Measurements from ENCODE around the gene ARHGEF4. TPM values are rescaled to one million over a fixed set of nuclear protein-coding genes. Genes with fewer than 3 reads are reported as not detected.

Gene ARHGEF4
- total RNA-seq, 1 experiment from 2014 or later = 21.8 TPM

DNA sequence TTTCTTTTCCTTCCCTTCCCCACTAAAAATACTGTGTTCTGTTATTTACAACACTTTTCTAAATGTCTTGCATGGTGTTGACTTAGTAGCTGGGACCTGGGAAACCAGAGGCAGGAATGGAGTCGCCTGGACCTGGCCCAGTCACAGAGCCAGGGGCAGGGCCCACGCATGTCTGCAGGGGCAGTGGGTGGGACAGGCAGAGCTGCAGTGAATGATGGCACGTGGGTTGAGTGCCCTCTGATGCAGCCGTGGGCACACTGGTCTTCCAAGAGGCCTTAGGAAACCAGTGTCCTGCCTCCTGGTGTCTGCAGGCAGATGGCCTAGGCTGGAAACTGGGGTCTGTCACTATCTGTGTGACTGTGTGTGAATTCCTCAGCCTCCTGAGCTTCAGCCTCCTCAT is 46.8 kb downstream of the ARHGEF4 start:
- Mint-ChIP-seq H3K36me3 (no peaks in the 10 kb centered on the region), H3K9me3 (peaks cover 5% of the 10 kb centered on the region), H3K4me3 (no peak overlapping the region), H3K27ac (no peak overlapping the region), H3K27me3 (ENCODE audit: low read depth) (no peaks in the 10 kb centered on the region), H3K4me1 (no peaks in the 10 kb centered on the region)
- no peak for ATAC-seq
- ChIA-PET POLR2A (no interaction called here), CTCF (interaction anchor here (1.2 to 2.0 kb wide), 2 partner anchors 10 to 14 kb away, joined by 3 to 7 read pairs; no protein-coding TSS in a partner anchor)
- DNase-seq (ENCODE audit: low spot score) = no peak
- TF ChIP-seq TP53 (CRISPR knock-in tag; IDR thresholded peaks at IDR 0.05) (no peak), PRRX2 (CRISPR knock-in tag; IDR thresholded peaks at IDR 0.05) (no peak), JUN (CRISPR knock-in tag; IDR thresholded peaks at IDR 0.05) (no peak), FOXJ3 (CRISPR knock-in tag; IDR thresholded peaks at IDR 0.05; ENCODE audit: borderline replicate concordance) (no peak), SMAD4 (CRISPR knock-in tag; IDR thresholded peaks at IDR 0.05) (no peak), GTF2I (CRISPR knock-in tag; conservative IDR thresholded peaks at IDR 0.05) (no peak)
- TF ChIP-seq, protein P1, sequence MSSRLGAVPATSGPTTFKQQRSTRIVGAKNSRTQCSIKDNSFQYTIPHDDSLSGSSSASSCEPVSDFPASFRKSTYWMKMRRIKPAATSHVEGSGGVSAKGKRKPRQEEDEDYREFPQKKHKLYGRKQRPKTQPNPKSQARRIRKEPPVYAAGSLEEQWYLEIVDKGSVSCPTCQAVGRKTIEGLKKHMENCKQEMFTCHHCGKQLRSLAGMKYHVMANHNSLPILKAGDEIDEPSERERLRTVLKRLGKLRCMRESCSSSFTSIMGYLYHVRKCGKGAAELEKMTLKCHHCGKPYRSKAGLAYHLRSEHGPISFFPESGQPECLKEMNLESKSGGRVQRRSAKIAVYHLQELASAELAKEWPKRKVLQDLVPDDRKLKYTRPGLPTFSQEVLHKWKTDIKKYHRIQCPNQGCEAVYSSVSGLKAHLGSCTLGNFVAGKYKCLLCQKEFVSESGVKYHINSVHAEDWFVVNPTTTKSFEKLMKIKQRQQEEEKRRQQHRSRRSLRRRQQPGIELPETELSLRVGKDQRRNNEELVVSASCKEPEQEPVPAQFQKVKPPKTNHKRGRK (CRISPR knock-in tag; IDR thresholded peaks at IDR 0.05; ENCODE audit: borderline replicate concordance) = no peak
- TF ChIP-seq, protein P2, sequence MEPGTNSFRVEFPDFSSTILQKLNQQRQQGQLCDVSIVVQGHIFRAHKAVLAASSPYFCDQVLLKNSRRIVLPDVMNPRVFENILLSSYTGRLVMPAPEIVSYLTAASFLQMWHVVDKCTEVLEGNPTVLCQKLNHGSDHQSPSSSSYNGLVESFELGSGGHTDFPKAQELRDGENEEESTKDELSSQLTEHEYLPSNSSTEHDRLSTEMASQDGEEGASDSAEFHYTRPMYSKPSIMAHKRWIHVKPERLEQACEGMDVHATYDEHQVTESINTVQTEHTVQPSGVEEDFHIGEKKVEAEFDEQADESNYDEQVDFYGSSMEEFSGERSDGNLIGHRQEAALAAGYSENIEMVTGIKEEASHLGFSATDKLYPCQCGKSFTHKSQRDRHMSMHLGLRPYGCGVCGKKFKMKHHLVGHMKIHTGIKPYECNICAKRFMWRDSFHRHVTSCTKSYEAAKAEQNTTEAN (CRISPR knock-in tag; IDR thresholded peaks at IDR 0.05) = no peak
- TF ChIP-seq, protein P3, sequence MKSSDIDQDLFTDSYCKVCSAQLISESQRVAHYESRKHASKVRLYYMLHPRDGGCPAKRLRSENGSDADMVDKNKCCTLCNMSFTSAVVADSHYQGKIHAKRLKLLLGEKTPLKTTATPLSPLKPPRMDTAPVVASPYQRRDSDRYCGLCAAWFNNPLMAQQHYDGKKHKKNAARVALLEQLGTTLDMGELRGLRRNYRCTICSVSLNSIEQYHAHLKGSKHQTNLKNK (CRISPR knock-in tag; IDR thresholded peaks at IDR 0.05) = no peak
- TF ChIP-seq, protein P4, sequence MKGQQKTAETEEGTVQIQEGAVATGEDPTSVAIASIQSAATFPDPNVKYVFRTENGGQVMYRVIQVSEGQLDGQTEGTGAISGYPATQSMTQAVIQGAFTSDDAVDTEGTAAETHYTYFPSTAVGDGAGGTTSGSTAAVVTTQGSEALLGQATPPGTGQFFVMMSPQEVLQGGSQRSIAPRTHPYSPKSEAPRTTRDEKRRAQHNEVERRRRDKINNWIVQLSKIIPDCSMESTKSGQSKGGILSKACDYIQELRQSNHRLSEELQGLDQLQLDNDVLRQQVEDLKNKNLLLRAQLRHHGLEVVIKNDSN (CRISPR knock-in tag; IDR thresholded peaks at IDR 0.05) = no peak
- TF ChIP-seq, protein P5, sequence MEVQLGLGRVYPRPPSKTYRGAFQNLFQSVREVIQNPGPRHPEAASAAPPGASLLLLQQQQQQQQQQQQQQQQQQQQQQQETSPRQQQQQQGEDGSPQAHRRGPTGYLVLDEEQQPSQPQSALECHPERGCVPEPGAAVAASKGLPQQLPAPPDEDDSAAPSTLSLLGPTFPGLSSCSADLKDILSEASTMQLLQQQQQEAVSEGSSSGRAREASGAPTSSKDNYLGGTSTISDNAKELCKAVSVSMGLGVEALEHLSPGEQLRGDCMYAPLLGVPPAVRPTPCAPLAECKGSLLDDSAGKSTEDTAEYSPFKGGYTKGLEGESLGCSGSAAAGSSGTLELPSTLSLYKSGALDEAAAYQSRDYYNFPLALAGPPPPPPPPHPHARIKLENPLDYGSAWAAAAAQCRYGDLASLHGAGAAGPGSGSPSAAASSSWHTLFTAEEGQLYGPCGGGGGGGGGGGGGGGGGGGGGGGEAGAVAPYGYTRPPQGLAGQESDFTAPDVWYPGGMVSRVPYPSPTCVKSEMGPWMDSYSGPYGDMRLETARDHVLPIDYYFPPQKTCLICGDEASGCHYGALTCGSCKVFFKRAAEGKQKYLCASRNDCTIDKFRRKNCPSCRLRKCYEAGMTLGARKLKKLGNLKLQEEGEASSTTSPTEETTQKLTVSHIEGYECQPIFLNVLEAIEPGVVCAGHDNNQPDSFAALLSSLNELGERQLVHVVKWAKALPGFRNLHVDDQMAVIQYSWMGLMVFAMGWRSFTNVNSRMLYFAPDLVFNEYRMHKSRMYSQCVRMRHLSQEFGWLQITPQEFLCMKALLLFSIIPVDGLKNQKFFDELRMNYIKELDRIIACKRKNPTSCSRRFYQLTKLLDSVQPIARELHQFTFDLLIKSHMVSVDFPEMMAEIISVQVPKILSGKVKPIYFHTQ (CRISPR knock-in tag; IDR thresholded peaks at IDR 0.05) = no peak
- TF ChIP-seq, protein P6, sequence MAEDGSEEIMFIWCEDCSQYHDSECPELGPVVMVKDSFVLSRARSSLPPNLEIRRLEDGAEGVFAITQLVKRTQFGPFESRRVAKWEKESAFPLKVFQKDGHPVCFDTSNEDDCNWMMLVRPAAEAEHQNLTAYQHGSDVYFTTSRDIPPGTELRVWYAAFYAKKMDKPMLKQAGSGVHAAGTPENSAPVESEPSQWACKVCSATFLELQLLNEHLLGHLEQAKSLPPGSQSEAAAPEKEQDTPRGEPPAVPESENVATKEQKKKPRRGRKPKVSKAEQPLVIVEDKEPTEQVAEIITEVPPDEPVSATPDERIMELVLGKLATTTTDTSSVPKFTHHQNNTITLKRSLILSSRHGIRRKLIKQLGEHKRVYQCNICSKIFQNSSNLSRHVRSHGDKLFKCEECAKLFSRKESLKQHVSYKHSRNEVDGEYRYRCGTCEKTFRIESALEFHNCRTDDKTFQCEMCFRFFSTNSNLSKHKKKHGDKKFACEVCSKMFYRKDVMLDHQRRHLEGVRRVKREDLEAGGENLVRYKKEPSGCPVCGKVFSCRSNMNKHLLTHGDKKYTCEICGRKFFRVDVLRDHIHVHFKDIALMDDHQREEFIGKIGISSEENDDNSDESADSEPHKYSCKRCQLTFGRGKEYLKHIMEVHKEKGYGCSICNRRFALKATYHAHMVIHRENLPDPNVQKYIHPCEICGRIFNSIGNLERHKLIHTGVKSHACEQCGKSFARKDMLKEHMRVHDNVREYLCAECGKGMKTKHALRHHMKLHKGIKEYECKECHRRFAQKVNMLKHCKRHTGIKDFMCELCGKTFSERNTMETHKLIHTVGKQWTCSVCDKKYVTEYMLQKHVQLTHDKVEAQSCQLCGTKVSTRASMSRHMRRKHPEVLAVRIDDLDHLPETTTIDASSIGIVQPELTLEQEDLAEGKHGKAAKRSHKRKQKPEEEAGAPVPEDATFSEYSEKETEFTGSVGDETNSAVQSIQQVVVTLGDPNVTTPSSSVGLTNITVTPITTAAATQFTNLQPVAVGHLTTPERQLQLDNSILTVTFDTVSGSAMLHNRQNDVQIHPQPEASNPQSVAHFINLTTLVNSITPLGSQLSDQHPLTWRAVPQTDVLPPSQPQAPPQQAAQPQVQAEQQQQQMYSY (CRISPR knock-in tag; IDR thresholded peaks at IDR 0.05) = no peak
- TF ChIP-seq, protein P7, sequence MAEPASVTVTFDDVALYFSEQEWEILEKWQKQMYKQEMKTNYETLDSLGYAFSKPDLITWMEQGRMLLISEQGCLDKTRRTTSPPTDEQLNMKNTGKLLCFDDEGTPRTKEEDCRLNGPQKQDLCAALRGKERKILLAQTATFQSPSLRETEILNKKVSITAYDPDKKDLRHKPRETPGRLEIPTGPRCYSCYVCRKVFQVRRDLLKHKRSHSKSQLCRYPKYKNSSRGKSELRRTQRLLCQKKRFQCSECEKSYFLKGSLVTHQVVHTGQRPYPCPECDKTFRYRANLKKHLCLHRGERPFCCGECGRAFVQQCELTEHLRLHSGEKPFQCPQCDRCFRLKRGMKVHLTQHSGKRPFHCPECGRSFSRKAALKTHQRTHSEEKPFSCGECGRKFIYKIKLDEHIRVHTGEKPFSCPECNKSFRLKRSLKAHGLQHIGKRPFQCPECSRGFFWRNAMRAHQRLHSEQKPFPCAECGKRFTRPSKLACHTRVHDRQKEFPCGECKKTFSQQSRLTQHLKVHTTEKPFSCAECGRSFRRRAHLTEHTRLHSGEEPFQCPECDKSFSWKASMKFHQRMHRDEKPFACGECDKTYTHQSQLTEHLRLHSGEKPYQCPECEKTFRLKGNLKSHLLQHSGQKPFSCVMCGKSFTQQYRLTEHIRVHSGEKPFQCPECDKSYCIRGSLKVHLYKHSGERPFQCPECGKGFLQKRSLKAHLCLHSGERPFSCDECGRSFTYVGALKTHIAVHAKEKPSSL (CRISPR knock-in tag; conservative IDR thresholded peaks at IDR 0.05) = no peak
- TF ChIP-seq, protein P8, sequence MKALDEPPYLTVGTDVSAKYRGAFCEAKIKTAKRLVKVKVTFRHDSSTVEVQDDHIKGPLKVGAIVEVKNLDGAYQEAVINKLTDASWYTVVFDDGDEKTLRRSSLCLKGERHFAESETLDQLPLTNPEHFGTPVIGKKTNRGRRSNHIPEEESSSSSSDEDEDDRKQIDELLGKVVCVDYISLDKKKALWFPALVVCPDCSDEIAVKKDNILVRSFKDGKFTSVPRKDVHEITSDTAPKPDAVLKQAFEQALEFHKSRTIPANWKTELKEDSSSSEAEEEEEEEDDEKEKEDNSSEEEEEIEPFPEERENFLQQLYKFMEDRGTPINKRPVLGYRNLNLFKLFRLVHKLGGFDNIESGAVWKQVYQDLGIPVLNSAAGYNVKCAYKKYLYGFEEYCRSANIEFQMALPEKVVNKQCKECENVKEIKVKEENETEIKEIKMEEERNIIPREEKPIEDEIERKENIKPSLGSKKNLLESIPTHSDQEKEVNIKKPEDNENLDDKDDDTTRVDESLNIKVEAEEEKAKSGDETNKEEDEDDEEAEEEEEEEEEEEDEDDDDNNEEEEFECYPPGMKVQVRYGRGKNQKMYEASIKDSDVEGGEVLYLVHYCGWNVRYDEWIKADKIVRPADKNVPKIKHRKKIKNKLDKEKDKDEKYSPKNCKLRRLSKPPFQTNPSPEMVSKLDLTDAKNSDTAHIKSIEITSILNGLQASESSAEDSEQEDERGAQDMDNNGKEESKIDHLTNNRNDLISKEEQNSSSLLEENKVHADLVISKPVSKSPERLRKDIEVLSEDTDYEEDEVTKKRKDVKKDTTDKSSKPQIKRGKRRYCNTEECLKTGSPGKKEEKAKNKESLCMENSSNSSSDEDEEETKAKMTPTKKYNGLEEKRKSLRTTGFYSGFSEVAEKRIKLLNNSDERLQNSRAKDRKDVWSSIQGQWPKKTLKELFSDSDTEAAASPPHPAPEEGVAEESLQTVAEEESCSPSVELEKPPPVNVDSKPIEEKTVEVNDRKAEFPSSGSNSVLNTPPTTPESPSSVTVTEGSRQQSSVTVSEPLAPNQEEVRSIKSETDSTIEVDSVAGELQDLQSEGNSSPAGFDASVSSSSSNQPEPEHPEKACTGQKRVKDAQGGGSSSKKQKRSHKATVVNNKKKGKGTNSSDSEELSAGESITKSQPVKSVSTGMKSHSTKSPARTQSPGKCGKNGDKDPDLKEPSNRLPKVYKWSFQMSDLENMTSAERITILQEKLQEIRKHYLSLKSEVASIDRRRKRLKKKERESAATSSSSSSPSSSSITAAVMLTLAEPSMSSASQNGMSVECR (CRISPR knock-in tag; IDR thresholded peaks at IDR 0.05; ENCODE audit: borderline replicate concordance) = no peak
- TF ChIP-seq, protein P9, sequence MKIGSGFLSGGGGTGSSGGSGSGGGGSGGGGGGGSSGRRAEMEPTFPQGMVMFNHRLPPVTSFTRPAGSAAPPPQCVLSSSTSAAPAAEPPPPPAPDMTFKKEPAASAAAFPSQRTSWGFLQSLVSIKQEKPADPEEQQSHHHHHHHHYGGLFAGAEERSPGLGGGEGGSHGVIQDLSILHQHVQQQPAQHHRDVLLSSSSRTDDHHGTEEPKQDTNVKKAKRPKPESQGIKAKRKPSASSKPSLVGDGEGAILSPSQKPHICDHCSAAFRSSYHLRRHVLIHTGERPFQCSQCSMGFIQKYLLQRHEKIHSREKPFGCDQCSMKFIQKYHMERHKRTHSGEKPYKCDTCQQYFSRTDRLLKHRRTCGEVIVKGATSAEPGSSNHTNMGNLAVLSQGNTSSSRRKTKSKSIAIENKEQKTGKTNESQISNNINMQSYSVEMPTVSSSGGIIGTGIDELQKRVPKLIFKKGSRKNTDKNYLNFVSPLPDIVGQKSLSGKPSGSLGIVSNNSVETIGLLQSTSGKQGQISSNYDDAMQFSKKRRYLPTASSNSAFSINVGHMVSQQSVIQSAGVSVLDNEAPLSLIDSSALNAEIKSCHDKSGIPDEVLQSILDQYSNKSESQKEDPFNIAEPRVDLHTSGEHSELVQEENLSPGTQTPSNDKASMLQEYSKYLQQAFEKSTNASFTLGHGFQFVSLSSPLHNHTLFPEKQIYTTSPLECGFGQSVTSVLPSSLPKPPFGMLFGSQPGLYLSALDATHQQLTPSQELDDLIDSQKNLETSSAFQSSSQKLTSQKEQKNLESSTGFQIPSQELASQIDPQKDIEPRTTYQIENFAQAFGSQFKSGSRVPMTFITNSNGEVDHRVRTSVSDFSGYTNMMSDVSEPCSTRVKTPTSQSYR (CRISPR knock-in tag; IDR thresholded peaks at IDR 0.05) = no peak
- TF ChIP-seq, protein P10, sequence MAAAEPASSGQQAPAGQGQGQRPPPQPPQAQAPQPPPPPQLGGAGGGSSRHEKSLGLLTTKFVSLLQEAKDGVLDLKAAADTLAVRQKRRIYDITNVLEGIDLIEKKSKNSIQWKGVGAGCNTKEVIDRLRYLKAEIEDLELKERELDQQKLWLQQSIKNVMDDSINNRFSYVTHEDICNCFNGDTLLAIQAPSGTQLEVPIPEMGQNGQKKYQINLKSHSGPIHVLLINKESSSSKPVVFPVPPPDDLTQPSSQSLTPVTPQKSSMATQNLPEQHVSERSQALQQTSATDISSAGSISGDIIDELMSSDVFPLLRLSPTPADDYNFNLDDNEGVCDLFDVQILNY (CRISPR knock-in tag; IDR thresholded peaks at IDR 0.05) = no peak
